Left hindlimb (tissue), 1 donor: ENCODE data around the gene DDX56.
A peak's percentile ranks its signal among the peaks of the same experiment; 100 is the strongest.
"Not testable (repeated sequence)": the region's sequence is repeated elsewhere in the genome, so short reads cannot be mapped to it uniquely, and the experiment has no call there.

ENCODE experiments used
- DNase-seq: peaks from one replicate; pipeline ENCODE4 v3.0.0-alpha.2; 2018

The DDX56 gene

DNA sequence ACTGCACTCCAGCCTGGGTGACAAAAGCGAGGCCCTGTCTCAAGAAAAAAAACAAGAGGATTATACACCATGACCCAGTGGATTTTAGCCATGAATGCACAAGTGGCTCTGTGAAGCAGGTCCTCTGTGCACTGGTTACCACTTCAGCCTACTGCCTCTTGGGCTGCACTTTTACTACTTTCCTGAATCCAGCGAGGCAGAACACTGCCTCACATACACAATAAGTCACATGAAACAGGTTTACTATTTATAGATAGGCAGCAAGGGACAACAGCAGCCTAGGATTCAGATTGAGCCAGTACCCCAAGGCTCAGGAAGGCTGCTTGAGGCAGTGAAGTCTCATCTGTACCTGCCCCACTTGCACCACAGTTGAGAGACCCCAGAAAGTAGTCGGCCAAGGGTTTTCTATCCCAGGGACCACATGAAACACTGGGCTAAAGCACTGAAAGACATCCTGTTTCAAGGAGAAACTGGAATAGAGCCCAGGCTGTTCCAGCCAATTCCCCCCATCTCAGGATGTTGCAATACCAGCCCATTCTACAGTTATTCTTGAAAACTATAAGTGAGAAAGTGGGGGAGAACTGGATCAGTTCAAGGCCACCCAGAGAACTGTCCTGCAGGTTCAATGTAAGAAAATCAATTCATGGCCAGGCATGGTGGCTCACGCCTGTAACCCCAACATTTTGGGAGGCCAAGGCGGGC, 22.4 kb upstream of the DDX56 start:
- DNase-seq = no peak

DNA sequence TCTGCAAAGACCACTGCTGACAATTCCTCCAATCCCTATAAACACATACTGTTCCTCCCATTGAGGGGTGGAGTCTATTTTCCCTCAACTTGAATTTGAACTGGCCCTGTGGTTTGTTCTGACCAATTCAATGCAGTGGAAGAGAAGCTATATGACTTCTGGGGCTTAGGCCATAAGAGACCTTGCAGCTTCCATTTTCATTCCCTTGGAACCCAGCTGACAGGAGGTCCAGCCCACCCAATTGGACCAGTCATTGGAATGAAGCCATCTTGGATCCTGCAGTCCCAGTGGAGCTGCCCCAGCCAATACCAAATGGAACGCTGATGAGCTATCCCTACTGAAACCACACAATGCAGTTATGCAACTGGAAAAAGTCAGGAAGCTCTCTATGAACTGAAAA, 17.2 kb upstream of the DDX56 start:
- DNase-seq = no peak

DNA sequence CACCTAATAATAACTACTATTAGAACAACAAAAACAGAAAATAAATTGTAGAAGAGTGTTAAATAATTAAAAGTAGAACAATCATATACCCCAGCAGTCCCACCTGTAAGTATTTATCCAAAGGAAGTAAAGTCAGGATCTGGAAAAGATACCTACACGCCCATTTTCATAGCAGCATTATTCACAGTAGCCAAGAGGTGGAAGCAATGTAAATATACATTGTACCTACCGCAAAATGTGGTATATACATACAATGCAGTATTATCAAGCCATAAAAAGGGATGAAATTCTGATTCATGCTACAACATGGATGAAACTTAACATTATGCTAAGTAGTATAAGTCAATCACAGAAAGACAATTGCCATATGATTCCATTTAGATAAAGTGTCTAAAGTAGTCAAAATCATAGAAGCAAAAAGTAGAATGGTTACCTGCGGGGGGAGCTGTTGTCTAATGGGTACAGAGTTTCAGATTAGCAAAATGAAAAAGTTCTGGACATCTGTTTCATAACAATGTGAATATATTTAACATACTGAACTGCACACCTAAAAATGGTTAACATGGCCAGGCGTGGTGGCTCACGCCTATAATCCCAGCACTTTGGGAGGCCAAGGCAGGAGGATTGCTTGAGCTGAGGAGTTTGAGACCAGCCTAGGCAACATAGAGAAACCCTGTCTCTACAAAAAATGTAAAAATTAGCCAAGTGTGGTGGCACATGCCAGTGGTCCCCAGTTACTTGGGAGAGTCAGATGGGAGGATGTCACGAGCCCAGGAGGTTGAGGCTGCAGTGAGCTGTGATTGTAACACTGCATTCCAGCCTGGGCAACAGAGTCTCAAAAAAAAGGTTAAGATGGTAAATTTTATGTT, 14.4 kb upstream of the DDX56 start:
- peak; percentile 51 for DNase-seq

DNA sequence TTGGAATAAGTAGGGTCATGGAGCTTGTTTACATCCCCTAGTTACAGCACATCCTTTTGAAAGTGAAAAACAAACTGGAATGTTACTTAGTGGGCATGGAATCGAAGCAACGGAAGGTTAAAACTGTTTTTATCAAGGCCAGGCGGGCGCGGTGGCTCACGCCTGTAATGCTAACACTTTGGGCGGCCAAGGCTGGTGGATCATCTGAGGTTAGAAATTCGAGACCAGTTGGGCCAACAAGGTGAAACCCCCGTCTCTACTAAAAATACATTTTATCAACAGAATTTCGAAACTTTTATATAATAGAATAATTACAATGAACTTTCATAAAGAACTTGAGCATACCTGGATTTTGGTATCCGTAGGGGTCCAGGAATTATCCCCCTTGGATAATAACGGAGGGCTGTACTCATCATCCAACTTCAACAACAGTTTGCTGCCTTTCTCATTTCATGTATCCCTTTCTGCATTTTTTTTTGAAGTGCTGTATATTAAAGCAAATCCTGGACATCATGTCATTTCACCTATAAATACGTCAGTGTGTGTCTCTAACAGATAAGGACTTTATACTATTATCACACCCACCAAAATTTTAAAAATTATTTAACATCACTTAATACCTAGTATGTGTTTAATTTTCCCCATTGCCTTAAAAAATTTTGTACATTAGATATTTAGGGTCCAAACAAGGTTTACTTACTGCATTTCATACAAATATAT, 9.6 kb upstream of the DDX56 start:
- no peak for DNase-seq

DNA sequence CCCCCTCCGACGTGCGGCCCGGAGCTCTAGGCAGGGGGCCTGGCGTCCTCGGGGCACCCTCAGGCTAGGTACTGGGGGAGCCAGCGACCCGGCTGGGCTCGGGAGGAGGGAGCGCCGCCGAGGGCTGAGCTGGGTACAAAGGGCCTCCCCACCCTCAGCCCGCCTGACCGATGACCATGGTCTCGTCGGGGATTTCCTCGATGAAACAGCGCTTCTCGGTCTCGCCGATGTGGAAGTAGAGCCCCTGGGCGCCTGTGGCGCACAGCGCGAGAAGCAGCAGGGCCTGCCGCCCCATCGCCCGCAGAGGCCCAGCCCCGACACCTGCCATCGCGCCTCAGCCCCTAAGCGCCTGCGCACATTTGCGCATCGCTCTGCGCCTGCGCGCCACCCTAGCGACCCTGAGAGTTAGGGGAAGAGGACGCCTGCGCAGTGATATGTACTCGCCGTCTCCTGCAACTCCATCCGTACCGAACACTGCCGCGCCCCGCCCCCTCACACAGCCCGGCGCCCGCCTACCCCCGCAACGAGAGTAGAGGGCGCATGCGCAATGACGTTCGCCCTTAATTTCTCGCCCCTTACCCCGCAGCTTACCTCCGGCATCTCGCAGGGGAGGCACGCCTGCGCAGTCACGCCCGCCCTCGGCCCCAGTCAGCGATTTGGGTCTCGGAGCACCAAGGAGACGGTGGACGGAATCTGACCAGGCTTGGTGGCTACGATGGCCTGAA, 8.3 kb upstream of the DDX56 start, which contains the start of gene TMED4:
TSS of gene TMED4 (minus strand) at position 353 of the 725 bp plus-strand sequence. CDS start at position 328, 25 bp downstream.
- DNase-seq = peak; percentile 100

DNA sequence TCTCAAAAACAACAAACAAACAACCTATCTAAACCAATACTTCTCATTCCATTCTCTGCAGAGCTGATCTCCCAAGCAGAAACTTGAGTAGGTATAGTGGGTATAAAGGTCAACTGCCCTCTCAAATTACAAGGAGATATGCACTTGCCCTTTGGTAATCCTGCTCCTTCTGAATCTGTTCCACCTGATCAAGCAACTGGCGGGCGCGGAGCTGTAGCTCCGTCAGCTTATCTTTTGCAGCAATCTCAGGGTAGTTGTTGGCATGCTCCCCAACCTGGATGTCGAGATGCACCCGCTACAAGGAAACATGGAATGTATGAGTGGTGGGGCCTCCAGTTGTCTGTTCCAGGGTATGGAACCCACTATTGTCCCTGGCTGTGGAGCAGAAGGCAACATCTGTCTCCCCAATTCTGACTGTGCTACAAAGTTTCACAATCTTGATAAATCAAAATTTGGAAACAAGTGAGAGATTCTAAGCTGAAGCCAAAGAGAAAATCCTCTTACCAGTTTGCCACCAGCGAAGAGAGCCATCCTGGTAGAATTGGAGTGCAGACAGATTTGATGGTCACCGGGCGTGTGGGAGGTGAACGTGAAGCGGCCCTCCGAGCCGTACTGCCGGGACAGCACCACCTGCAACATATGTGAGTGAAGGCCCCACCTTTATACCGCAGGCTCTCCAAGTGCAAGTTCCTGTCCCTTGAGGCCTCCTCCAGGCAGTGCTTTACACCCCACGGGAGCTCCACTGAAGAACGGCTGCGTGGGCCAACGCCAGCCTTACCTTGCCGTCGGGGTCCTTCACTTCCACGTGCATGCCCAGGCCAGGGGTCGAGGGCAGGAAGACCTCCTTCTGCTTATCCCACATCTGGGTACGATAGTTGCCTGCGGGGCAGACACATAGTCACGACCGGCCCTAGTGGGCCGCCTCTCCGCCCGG, 7.5 kb upstream of the DDX56 start:
- DNase-seq = no peak

DNA sequence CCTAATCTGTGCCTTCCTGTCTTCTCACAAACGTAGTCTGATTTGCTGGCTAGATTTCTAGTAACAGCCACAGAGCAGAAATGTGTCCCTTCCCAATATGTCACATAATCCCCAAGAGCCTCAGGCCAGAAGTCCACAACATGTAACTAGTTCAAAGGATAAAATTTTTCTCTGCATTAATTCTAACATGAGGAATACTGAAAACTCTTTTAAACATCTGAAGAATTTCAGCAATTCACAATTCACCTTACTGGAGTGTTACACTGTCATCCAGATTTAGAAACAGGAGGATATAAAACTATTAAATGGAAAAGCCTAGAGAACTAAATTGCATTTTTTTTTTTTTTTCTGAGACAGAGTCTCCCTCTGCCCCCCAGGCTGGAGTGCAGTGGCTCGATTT, 2.5 kb upstream of the DDX56 start:
- DNase-seq = no peak

DNA sequence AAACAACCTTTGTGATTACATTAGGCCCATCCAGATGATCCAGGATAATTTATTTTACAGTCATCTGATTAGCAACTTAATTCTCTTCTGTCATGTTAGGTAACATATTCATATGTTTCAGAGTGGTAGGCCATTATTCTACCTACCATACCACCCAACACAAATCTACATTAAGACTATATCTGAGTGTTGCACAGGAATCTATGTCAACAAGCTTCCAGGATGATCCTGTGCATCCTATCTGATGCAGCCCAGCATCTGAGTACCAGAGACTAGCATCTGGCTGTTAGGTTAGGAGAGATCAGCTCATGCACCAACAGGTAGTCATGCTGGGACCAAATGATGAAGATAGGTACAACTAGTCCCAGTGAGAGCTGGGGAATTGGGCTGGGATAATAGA, 1.3 kb upstream of the DDX56 start:
- no peak for DNase-seq

DNA sequence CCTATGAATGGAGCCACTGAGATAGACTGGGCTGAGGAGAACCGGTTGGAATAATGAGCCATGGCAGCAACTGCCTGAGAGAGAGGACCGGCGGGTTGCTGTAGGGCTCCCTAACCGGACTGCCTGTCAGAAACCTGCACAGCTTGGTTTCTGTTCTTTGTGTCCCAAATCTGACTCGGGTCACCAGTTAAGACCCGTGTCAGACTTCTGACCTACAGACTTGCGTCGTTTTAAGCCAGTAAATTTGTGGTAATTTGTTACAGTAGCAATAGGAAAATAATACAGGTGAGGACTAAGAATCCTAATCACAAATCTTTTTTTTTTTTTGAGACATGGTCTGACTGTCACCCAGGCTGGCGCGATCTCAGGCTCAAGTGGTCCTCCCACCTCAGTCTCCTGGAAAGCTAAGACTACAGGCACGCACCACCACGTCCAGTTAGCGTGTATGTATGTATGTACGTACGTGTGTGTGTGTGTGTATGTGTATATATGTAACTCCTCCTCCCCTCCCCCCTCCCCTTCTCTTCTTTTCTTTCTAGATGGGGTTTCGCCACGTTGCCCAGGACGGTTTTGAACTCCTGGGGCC, 672 bp upstream of the DDX56 start:
- DNase-seq = no peak

DNA sequence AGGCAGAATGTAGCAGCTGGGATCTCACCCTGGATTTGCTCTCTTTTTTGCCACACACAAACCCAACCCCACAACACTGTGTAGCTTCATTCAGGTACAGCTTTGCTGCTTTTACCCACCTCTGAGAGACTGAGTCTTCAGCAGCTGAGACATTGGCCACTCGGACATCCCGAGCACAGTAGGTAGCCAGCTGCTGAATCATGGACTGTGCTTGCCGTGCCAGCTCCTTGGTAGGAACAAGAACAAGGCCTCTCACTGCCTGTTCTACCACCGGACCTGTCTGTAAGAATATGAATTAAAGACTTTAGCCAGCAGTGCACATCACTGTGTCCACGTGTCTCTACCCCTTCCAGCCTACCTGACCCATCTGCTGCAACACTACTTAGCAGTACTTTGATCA, 937 bp downstream of the DDX56 start:
- DNase-seq = no peak

DNA sequence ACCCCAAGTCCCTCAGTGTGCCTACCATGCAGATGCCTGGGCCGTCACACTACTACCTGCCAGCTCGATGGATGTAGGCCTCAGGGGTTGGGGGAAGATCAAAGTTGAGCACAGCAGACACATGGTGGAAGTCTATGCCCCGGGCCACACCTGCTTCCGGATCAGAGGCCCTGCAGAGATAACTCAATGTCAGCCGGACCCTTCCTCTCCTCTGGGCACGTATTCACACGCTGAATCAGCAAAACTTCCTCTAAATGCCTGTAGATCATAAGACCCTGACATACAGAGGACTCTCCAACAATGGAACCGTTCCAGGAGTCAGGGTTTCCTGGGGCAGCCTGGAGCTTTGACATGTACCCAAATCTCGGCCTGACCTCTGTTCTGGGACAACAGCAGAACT, 3.7 kb downstream of the DDX56 start:
- DNase-seq = no peak

DNA sequence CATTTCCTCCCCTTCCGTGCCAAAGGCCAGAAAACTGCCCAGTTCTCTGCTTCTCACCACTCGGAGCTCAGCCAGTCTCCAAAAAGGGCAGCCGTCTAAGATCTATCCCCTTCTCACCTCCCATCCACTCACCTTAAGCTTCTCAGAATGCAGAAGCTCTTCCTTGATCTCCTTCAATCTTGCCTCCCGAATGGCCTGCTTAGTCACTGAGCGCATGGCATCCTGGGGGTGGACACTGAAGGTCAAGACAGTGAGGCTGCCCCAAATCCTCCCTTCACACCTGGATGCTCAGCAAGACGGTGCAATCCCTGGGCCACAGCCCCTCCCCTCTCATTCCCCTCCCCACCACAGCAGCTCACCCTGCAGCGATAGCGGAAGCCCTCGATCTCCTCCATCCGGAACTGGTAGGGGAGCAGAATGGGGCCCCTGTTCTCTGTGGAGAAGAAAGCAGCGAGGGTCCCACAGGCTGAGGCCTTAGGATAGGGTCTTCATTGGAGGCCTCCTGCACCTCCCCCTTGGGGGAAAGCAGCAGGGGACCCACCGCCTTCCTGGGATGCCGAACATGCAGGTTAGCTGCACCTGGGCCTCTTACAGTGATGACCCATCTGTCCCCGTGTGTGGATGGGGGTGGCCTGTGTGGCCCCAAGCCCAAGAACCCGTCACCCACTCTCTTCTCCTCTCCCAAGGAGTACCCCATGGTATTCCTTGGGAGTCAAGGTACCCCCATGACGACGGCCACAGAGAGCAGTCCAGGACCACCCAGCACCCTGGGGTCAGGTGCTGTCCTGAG, 4.7 kb downstream of the DDX56 start:
- no peak for DNase-seq

DNA sequence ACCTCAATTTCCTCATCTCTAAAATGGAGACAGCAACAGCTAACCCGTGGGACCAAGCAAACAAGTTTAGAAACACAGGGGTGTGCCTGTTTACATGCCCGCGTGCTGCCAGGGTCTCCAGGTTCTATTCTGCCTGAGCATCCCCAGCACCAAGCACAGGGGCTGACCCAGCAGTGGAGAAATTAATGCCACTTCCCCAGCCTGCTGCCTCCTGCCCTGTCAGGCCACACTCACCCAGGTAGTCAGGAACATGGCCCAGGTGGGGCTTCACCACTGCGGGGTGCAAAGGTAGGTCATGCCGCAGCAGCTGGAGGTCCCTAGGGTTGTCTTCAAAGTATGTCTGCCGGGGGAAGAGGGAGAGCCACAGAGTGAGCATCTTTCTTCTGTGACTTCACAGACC, 5.8 kb downstream of the DDX56 start:
- DNase-seq = no peak

DNA sequence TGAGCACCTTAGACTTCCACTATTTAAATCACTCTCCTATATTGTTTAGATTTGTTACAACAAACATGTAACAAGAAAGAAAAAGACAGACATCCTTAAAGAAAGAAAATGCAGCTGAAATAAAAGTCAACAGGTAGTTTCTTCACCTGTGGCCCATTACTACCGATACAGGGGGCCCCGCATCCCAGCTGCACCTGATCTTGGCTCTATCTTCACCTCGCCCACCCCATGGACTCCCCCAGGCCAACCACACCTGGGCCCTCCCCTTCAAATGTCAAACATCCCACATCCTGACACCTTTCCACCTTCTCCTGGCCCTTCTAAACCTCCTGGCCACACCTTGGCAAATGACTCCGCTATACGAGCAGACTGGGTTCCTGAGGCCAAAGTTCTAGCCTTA, 7.0 kb downstream of the DDX56 start:
- DNase-seq = no peak

DNA sequence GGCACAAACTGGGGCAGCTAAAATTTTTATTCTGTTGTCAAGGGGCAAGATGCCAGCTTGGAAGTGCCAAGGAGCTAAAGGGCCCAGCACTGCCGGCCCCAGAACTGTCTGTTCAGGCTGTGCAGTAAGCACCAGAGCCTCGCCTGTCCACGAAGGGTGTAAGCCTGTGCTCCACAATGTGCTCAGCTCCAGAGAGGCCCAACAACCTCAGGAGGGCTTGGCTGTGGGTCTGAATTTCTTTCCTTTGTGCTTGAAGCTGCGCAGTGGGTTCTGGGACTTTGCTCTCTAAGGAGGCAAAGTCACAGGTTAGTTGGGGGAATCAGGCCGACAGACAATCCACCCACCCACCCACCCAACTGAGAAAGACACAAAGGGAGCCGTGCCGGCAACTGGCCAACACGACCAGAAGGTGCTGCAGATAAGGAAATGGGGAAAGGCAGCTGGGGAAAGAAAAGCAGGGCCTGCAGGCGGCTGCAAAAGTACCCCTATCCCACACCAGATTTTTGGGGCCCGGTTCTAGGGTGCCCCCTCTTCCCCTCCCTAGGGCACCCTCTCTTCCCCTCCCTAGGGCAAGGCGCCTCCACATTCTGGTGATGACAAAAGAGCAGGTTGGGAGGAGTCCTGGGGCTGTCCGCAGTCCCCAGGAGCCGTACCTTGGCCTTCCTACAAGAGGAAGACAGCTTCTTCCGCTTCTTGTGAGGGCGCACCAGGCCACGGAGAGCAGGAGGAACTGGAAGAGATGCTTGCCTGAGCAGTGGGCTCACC, 7.7 kb downstream of the DDX56 start:
- DNase-seq = no peak

DNA sequence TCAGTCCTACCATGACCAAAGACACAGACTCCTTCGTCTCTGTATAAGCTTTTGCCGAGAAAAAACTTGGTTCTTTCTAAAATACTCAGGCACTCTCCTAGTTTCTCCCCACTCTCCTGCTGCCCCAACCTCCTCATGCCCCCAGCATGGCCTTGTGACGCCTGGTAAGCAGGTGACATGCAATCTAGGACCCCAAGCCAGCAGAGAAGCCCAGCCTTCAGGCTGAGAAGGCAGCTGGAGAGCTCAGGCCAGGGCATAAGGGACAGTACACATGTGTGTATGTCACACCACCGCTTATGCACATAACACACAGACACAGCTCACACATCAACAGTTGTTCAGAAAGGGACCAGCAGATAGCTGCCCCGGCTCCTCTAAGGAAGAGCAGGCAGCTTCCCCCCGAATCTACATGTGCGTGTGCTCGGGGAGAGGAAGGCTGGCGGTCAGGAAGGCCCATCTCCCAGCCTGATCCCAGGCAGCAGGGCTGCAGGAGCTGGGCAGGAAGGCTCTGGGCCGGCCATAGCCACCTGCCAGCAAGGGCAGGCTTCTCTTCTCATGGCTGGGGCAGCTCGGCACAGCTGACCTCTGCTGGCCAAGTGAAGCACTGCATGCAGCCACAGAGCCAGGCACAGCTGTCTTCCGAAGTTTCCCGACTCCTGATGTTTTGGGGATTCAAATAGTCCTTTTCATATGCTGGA, 8.5 kb downstream of the DDX56 start:
- no peak for DNase-seq

DNA sequence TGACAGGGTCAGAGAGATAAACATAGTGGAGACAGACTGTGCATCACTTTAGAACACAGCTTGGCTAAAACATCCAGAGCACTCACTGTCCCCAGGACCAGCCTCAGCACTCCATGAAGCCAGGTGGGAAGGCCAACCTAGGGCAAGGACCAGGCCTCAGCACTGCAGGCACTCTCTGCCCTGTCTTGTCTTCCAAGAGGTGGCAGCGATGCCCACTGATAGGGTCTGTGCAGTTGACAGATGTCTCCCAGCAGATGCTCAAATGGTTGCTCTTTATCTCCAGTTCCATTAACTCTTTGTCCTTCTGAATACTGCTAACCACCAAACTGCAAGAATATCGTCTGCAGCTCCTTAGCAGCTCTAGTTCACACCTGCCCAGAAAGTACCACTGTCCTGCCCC, 9.1 kb downstream of the DDX56 start:
- DNase-seq = no peak

DNA sequence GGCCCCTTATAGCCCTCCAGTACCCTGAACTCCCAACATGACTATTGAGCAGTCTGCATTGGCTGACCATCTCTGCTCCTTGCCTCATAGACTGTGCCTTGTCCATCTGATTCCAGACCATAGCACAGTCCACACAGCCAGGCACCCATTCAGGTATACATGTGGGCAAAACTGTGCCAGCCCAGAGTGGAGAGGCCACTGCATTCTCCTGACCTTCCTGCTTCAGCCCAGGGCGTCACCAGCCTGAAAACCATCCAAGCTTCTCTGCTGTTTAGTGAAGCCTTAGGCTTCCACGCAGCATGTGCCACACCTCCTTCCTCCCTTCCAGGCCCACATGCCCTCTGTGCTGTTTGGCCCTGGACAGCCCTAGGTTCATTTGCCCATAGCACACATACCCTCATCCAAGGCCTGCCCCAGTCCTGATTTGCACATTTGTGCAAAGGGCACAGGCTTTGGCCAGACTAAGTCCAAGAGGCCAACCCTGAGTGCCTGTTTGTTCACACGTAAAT, 10.5 kb downstream of the DDX56 start:
- DNase-seq = no peak

DNA sequence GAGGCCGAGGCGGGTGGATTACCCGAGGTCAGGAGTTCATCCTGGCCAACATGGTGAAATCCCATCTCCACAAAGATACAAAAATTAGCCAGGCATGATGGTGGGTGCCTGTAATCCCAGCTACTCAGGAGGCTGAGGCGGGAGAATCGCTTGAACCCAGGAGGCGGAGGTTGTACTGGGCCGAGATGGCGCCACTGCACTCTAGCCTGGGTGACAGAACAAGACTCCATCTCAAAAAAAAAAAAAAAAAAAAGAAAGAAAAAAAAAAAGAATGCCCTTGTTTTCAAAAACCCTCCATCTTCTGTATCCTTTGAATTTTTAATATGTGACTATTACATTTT, 11.1 kb downstream of the DDX56 start:
- DNase-seq = not testable (repeated sequence)
